GM18526 (cell line): Measurements from ENCODE around the gene C5.

Experiments
- POLR2A ChIP-seq: IDR thresholded peaks from 3 replicates; pipeline ENCODE4 v1.6.1; 2011; ENCODE audit not compliant: insufficient read length; ENCODE audit errors: extremely low read depth

Gene C5

GRCh38 chr9:120970244-120970643 is 79.8 kb downstream of the C5 start:
- no peak for TF ChIP-seq POLR2A

GRCh38 chr9:120966013-120966369 is 84.1 kb downstream of the C5 start:
- no peak for TF ChIP-seq POLR2A

- TF ChIP-seq POLR2A = no peak
Measured at GRCh38 chr9:120965344-120966012, 84.6 kb downstream of the C5 start.

- TF ChIP-seq POLR2A = no peak
Measured at GRCh38 chr9:120961936-120962335, 88.1 kb downstream of the C5 start.

- no peak for TF ChIP-seq POLR2A
Measured at GRCh38 chr9:120960001-120960400, 90.1 kb downstream of the C5 start.

GRCh38 chr9:120956862-120957261 is 93.2 kb downstream of the C5 start:
- TF ChIP-seq POLR2A = no peak

GRCh38 chr9:120951960-120952618 is 98.0 kb downstream of the C5 start:
- no peak for TF ChIP-seq POLR2A

- TF ChIP-seq POLR2A = no peak
Measured at GRCh38 chr9:120950421-120951388, 99.4 kb downstream of the C5 start.

- no peak for TF ChIP-seq POLR2A
Measured at GRCh38 chr9:120949290-120949689, 100.8 kb downstream of the C5 start.

GRCh38 chr9:120948824-120949223 is 101.3 kb downstream of the C5 start:
- TF ChIP-seq POLR2A = no peak

GRCh38 chr9:120947222-120947621 is 102.9 kb downstream of the C5 start:
- no peak for TF ChIP-seq POLR2A

- no peak for TF ChIP-seq POLR2A
Measured at GRCh38 chr9:120946259-120946658, 103.8 kb downstream of the C5 start.

GRCh38 chr9:120944948-120945347 is 105.1 kb downstream of the C5 start:
- no peak for TF ChIP-seq POLR2A

- no peak for TF ChIP-seq POLR2A
Measured at GRCh38 chr9:120944434-120944843, 105.6 kb downstream of the C5 start.

GRCh38 chr9:120942186-120943001 is 107.7 kb downstream of the C5 start:
- no peak for TF ChIP-seq POLR2A
